Naive B cell (primary cell): ENCODE data around the gene SIGLEC5. TPM values are rescaled to one million over a fixed set of nuclear protein-coding genes. Genes with fewer than 3 reads are reported as not detected.
"Not testable (repeated sequence)": the region's sequence is repeated elsewhere in the genome, so short reads cannot be mapped to it uniquely, and the experiment has no call there.

Experiments used
- ATAC-seq, 2 donors: fragments of 150-1000 bp; cut with Tn5 transposase; 2 replicates each; pipeline ENCODE4 v1.10.0; 2021; ENCODE audit warnings: low read depth in 2 of 2, mild to moderate bottlenecking in 2 of 2, moderate library complexity in 2 of 2
- DNase-seq: peaks from one replicate; pipeline ENCODE4 v3.0.0; 2022
- H3K27ac Mint-ChIP-seq, 6 donors: one replicate each; pipeline ENCODE4 v1.8.0; 2020 to 2022; ENCODE audit warnings: mild to moderate bottlenecking in 6 of 6, mixed read lengths in 6 of 6, moderate library complexity in 5 of 6, inconsistent platforms in 2 of 6
- H3K27me3 Mint-ChIP-seq, 3 donors: one replicate each; pipeline ENCODE4 v1.8.0; 2021 to 2022; ENCODE audit warnings: mixed read lengths in 3 of 3, mild to moderate bottlenecking in 1 of 3
- H3K36me3 Mint-ChIP-seq, 2 donors: one replicate each; pipeline ENCODE4 v1.8.0; 2020 to 2022; ENCODE audit warnings: mixed read lengths in 2 of 2, inconsistent platforms in 1 of 2, mild to moderate bottlenecking in 1 of 2
- H3K4me1 Mint-ChIP-seq, 3 donors: one replicate each; pipeline ENCODE4 v1.8.0; 2020 to 2022; ENCODE audit warnings: mixed read lengths in 3 of 3, inconsistent platforms in 1 of 3, mild to moderate bottlenecking in 1 of 3, moderate library complexity in 1 of 3
- H3K4me3 Mint-ChIP-seq, 8 donors: one replicate each; pipeline ENCODE4 v1.8.0; 2020 to 2022; ENCODE audit warnings: mild to moderate bottlenecking in 8 of 8, mixed read lengths in 8 of 8, moderate library complexity in 8 of 8, inconsistent platforms in 2 of 8
- H3K9me3 Mint-ChIP-seq, 7 donors: one replicate each; pipeline ENCODE4 v1.8.0; 2020 to 2022; ENCODE audit warnings: mixed read lengths in 7 of 7, mild to moderate bottlenecking in 5 of 7, inconsistent platforms in 2 of 7, moderate library complexity in 1 of 7
- polyA plus RNA-seq, 6 donors: library from polyadenylated mRNA; unstranded; fragments of 300-500 nt; fragmentation: Illumina TruSeq; gene quantifications; one replicate each; pipeline ENCODE4 v1.2.3, GENCODE V29; 2021; ENCODE audit warnings: low read depth in 6 of 6

The SIGLEC5 gene
- 1 to 10 TPM in 1 of 6 donors, not detected in 5; 3.7 TPM for polyA plus RNA-seq

GRCh38 chr19:51630315-51630714 lies at the start of gene SIGLEC5:
Gene SIGLEC5 (minus strand): TSS chr19:51630401. CDS start chr19:51630335, 66 bp downstream.
- Mint-ChIP-seq H3K4me1 (peaks cover 38 to 59% (median 43%) of the 10 kb centered on the region in 3 donors), H3K36me3 (peaks cover 5 to 25% of the 10 kb centered on the region in 2 donors), H3K27ac (peak within 1 kb of the TSS in 5 of 6 donors; percentile 95 to 99 (median 98)), H3K4me3 (peak within 1 kb of the TSS; percentile 24 to 95 (median 90))
- not testable (repeated sequence) for H3K27me3 Mint-ChIP-seq, H3K9me3 Mint-ChIP-seq
- DNase-seq (peak; percentile 51), ATAC-seq (peak; percentile 94 to 97)

- H3K4me3 Mint-ChIP-seq: no peak overlapping the region
- peaks cover 24 to 34% (median 34%) of the 10 kb centered on the region in 3 donors for H3K27me3 Mint-ChIP-seq
- H3K9me3 Mint-ChIP-seq: peaks cover 0 to 12% (median 5%) of the 10 kb centered on the region in 7 donors
- ATAC-seq (no peak), DNase-seq (no peak)
- H3K36me3 Mint-ChIP-seq: no peaks in the 10 kb centered on the region
- no peaks in the 10 kb centered on the region for H3K4me1 Mint-ChIP-seq
- H3K27ac Mint-ChIP-seq: no peak overlapping the region
Measured at GRCh38 chr19:51676566-51677083, 46.4 kb upstream of the SIGLEC5 start.

- not testable (repeated sequence) for H3K36me3 Mint-ChIP-seq, H3K27ac Mint-ChIP-seq, H3K4me1 Mint-ChIP-seq, DNase-seq, H3K4me3 Mint-ChIP-seq
- peaks cover 27 to 34% (median 32%) of the 10 kb centered on the region in 3 donors for H3K27me3 Mint-ChIP-seq
- peak; percentile 30 to 56 for ATAC-seq
- H3K9me3 Mint-ChIP-seq: peaks cover 0 to 12% (median 5%) of the 10 kb centered on the region in 7 donors
Measured at GRCh38 chr19:51675911-51676565, 45.8 kb upstream of the SIGLEC5 start.

- no peak overlapping the region for H3K4me3 Mint-ChIP-seq
- no peaks in the 10 kb centered on the region for H3K4me1 Mint-ChIP-seq
- no peak for ATAC-seq
- peaks cover 36 to 48% (median 40%) of the 10 kb centered on the region in 3 donors for H3K27me3 Mint-ChIP-seq
- no peak for DNase-seq
- H3K9me3 Mint-ChIP-seq: peaks cover 0 to 14% (median 5%) of the 10 kb centered on the region in 7 donors
- H3K27ac Mint-ChIP-seq: no peak overlapping the region
- no peaks in the 10 kb centered on the region for H3K36me3 Mint-ChIP-seq
Measured at GRCh38 chr19:51668216-51668615, 38.0 kb upstream of the SIGLEC5 start.

- Mint-ChIP-seq H3K36me3 (no peaks in the 10 kb centered on the region), H3K9me3 (peaks cover 0 to 12% (median 5%) of the 10 kb centered on the region in 7 donors)
Measured at GRCh38 chr19:51664997-51665396, 34.8 kb upstream of the SIGLEC5 start.

GRCh38 chr19:51664131-51664530 lies 33.9 kb upstream of the SIGLEC5 start:
- DNase-seq (no peak), ATAC-seq (no peak)
- Mint-ChIP-seq H3K36me3 (no peaks in the 10 kb centered on the region), H3K4me1 (peaks cover 0 to 4% (median 0%) of the 10 kb centered on the region in 3 donors), H3K9me3 (peaks cover 0 to 8% (median 3%) of the 10 kb centered on the region in 7 donors), H3K4me3 (no peak overlapping the region), H3K27ac (no peak overlapping the region), H3K27me3 (peaks cover 46 to 55% (median 46%) of the 10 kb centered on the region in 3 donors)

More at GRCh38 chr19:51664997-51665396, 34.8 kb upstream of the SIGLEC5 start:
- no peak for DNase-seq
- no peak for ATAC-seq
- Mint-ChIP-seq H3K4me3 (no peak overlapping the region), H3K4me1 (peaks cover 0 to 4% (median 0%) of the 10 kb centered on the region in 3 donors), H3K27ac (no peak overlapping the region), H3K27me3 (peaks cover 46 to 55% (median 53%) of the 10 kb centered on the region in 3 donors)

GRCh38 chr19:51663650-51664049 lies 33.4 kb upstream of the SIGLEC5 start:
- DNase-seq: no peak
- Mint-ChIP-seq H3K4me3 (no peak overlapping the region), H3K4me1 (peaks cover 0 to 4% (median under 1%) of the 10 kb centered on the region in 3 donors), H3K36me3 (no peaks in the 10 kb centered on the region), H3K27me3 (peaks cover 46 to 55% (median 46%) of the 10 kb centered on the region in 3 donors), H3K9me3 (peaks cover 0 to 8% (median 3%) of the 10 kb centered on the region in 7 donors), H3K27ac (no peak overlapping the region)
- no peak for ATAC-seq

GRCh38 chr19:51660975-51661600 lies 30.9 kb upstream of the SIGLEC5 start:
- H3K36me3 Mint-ChIP-seq: no peaks in the 10 kb centered on the region
- peaks cover 0 to 5% (median 3%) of the 10 kb centered on the region in 7 donors for H3K9me3 Mint-ChIP-seq
- H3K4me3 Mint-ChIP-seq: no peak overlapping the region
- H3K27me3 Mint-ChIP-seq: peaks cover 32 to 41% (median 35%) of the 10 kb centered on the region in 3 donors
- H3K27ac Mint-ChIP-seq: no peak overlapping the region
- peaks cover 10 to 12% (median 10%) of the 10 kb centered on the region in 3 donors for H3K4me1 Mint-ChIP-seq
- peak; percentile 67 for DNase-seq
- peak; percentile 56 to 82 for ATAC-seq

GRCh38 chr19:51654783-51655182 lies 24.6 kb upstream of the SIGLEC5 start:
- DNase-seq: no peak
- no peak for ATAC-seq
- H3K27ac Mint-ChIP-seq: no peak overlapping the region
- H3K36me3 Mint-ChIP-seq: no peaks in the 10 kb centered on the region
- peaks cover 0 to 3% (median 0%) of the 10 kb centered on the region in 3 donors for H3K27me3 Mint-ChIP-seq
- H3K4me1 Mint-ChIP-seq: peaks cover 46 to 58% (median 49%) of the 10 kb centered on the region in 3 donors
- H3K4me3 Mint-ChIP-seq: peak overlapping the region in 1 of 8 donors; percentile 27
- peaks cover 0 to 8% (median 0%) of the 10 kb centered on the region in 7 donors for H3K9me3 Mint-ChIP-seq

GRCh38 chr19:51653162-51653561 lies 23.0 kb upstream of the SIGLEC5 start:
- Mint-ChIP-seq H3K36me3 (no peaks in the 10 kb centered on the region), H3K4me3 (no peak overlapping the region), H3K9me3 (peaks cover 0 to 8% (median 0%) of the 10 kb centered on the region in 7 donors), H3K27me3 (no peaks in the 10 kb centered on the region), H3K4me1 (peaks cover 52 to 70% (median 58%) of the 10 kb centered on the region in 3 donors), H3K27ac (peak overlapping the region in 3 of 6 donors; percentile 29 to 84 (median 52))
- ATAC-seq (no peak), DNase-seq (no peak)

- peaks cover 0 to 8% (median 0%) of the 10 kb centered on the region in 7 donors for H3K9me3 Mint-ChIP-seq
- peaks cover 52 to 69% (median 63%) of the 10 kb centered on the region in 3 donors for H3K4me1 Mint-ChIP-seq
- no peaks in the 10 kb centered on the region for H3K27me3 Mint-ChIP-seq
- H3K36me3 Mint-ChIP-seq: no peaks in the 10 kb centered on the region
- H3K27ac Mint-ChIP-seq: peak overlapping the region; percentile 61 to 97 (median 90)
- H3K4me3 Mint-ChIP-seq: peak overlapping the region in 6 of 8 donors; percentile 21 to 78 (median 60)
- ATAC-seq: no peak
- no peak for DNase-seq
Measured at GRCh38 chr19:51652266-51652665, 22.1 kb upstream of the SIGLEC5 start.

- peak; percentile 82 for DNase-seq
Measured at GRCh38 chr19:51651216-51651846, 21.1 kb upstream of the SIGLEC5 start.

GRCh38 chr19:51647318-51647717 lies 17.1 kb upstream of the SIGLEC5 start:
- no peak for DNase-seq
- Mint-ChIP-seq H3K9me3 (peaks cover 0 to 6% (median 0%) of the 10 kb centered on the region in 7 donors), H3K27ac (peak overlapping the region; percentile 36 to 98 (median 94)), H3K27me3 (no peaks in the 10 kb centered on the region), H3K4me3 (peak overlapping the region in 7 of 8 donors; percentile 79 to 95 (median 91)), H3K36me3 (peaks cover 13% of the 10 kb centered on the region in 2 donors), H3K4me1 (peaks cover 58 to 78% (median 61%) of the 10 kb centered on the region in 3 donors)
- no peak for ATAC-seq

More at GRCh38 chr19:51651216-51651846, 21.1 kb upstream of the SIGLEC5 start:
- Mint-ChIP-seq H3K4me1 (peaks cover 48 to 65% (median 62%) of the 10 kb centered on the region in 3 donors), H3K27me3 (no peaks in the 10 kb centered on the region), H3K4me3 (peak overlapping the region; percentile 48 to 83 (median 70)), H3K36me3 (no peaks in the 10 kb centered on the region), H3K27ac (peak overlapping the region; percentile 64 to 97 (median 90)), H3K9me3 (peaks cover 0 to 8% (median 0%) of the 10 kb centered on the region in 7 donors)
- ATAC-seq: peak; percentile 91
